HG02970 (cell line): ENCODE results near the gene AGFG2.
"Not testable (repeated sequence)": the region's sequence is repeated elsewhere in the genome, so short reads cannot be mapped to it uniquely, and the experiment has no call there.

Experiments used
- ATAC-seq: cut with Tn5 transposase; IDR thresholded peaks from one replicate; pipeline ENCODE4 v1.9.1; 2021; ENCODE audit warnings: mild to moderate bottlenecking, moderate library complexity, moderate number of reproducible peaks; ENCODE audit not compliant: unreplicated experiment, low FRiP score

Gene AGFG2

GRCh38 chr7:100546926-100547800 is 8.2 kb downstream of the AGFG2 start:
- no peak for ATAC-seq

GRCh38 chr7:100547872-100548271 is 8.9 kb downstream of the AGFG2 start:
- no peak for ATAC-seq

GRCh38 chr7:100548446-100548845 is 9.4 kb downstream of the AGFG2 start:
- ATAC-seq = not testable (repeated sequence)

- ATAC-seq = no peak
Observed at GRCh38 chr7:100552532-100552931, 13.5 kb downstream of the AGFG2 start.

DNA sequence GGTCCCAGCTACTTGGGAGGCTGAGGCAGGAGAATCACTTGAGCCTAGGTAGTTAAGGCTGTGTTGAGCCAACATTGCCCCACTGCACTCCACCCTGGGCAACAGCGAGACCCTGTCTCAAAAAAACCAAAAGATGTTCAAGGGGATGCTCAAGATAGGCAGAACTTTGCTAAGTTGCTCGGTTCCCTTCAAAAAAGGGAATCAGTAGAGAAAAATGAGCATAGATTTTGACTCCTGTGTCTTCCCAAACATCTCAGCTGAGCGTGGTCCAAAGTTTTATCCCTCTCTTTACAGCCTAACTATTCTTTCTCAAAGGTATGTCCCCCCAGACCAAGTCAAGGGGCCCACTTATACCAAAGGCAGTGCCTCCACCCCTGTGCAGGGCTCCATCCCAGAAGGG is 14.0 kb downstream of the AGFG2 start:
- ATAC-seq = no peak

DNA sequence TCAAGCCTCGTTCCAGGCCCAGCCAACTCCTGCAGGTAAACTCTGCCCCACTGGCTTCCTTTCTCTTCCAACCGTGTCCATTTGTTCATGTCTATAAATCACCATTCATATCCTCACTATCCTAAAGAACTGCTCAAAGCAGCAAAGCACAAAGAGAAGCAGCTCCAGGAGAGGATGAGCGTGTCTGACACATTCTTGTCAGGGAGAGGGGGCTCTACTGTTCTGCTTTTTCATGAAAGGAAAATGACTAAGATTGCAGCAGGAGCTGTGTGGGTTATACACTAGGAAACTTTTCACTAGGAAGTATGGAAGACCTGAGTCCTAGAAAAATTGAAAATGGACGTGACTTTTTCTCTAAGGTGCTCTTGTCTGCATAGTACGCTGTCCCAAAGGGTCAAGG is 16.7 kb downstream of the AGFG2 start:
- no peak for ATAC-seq

GRCh38 chr7:100556541-100556940 is 17.5 kb downstream of the AGFG2 start:
- ATAC-seq = no peak

- no peak for ATAC-seq
Observed at GRCh38 chr7:100559127-100559526, 20.1 kb downstream of the AGFG2 start.

- no peak for ATAC-seq
Observed at GRCh38 chr7:100561491-100562194, 22.6 kb downstream of the AGFG2 start.

DNA sequence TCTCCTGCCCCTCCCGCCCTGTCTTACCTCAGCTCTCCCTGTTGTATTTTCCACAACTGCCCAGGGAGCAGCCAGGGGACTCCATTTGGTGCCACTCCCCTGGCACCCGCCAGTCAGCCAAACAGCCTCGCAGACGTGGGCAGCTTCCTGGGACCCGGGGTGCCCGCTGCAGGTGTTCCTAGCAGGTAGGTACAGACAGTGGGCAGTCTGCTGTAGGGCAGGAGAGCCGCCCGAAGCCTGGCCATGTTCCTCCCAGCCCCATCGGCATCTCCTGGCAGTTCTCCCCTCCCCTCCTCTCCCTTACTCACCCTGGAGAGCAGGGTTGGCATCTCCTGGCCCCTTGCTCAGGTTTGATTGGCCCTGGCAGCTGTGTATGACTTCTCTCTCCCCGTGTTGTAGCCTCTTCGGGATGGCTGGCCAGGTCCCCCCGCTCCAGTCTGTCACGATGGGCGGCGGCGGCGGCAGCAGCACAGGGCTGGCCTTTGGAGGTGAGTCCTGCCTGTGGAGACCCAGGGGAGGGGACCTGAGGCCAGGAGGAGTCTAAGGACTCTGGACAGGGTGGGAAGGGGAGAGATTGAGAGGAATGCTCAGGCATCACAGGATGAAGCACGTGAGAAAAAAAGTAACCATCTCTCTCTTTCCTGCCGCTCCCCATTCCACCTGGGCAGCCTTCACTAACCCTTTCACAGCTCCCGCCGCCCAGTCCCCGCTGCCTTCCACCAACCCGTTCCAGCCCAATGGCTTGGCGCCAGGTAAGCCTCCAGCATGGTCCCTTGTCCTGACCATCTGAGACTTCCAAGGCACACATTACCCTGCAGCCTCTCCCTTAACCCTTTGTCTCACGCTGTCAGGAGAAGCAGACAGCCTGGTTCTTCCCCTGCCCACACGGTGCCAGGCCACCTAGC is 23.4 kb downstream of the AGFG2 start:
- no peak for ATAC-seq

- no peak for ATAC-seq
Observed at GRCh38 chr7:100563100-100563564, 24.1 kb downstream of the AGFG2 start.

DNA sequence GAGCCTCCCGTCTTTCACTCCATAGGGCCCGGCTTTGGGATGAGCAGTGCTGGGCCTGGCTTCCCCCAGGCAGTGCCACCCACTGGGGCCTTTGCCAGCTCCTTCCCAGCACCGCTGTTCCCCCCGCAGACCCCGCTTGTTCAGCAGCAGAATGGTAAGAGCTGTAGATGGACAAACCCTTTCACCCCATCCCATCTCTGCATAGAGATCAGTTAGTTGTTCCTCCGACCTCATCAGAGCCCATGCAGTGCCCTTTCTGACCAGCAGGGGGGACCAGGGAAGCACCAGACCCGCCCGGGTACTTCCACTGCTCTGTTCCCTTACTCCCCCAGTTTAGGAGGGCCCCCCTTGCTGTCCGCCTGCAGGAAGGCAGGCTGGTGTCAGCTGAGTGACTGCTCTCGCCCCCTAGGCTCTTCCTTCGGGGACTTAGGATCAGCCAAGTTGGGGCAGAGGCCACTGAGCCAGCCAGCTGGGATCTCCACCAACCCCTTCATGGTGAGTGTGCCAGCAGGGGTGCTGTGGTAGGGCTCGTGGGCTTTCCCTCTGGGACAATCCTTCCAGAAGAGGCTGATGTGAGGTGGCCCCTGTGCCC is 24.9 kb downstream of the AGFG2 start:
- ATAC-seq = no peak

GRCh38 chr7:100564405-100564804 is 25.4 kb downstream of the AGFG2 start:
- ATAC-seq = not testable (repeated sequence)

DNA sequence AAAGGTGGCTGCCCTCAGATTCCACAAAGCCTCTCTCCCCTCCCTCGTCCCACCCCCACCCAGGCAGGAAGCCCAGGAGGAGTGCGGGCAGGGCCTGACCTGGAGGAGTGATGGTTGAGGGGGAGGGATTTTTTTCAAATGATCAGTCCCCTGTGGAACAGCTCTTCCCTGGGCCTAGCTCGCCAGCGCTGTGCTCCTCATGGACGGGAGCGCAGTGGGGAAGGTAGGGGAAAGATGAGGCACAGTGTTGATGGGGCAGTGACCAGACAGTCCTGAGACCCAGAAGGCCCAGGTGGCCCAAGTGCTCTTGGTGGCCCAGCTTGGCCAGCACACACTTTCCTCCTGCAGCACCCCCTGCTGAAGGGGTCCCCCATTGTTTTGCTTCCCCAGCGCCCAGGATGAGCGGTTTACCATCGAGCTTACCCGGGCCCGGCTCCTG is 26.1 kb downstream of the AGFG2 start:
- no peak for ATAC-seq

DNA sequence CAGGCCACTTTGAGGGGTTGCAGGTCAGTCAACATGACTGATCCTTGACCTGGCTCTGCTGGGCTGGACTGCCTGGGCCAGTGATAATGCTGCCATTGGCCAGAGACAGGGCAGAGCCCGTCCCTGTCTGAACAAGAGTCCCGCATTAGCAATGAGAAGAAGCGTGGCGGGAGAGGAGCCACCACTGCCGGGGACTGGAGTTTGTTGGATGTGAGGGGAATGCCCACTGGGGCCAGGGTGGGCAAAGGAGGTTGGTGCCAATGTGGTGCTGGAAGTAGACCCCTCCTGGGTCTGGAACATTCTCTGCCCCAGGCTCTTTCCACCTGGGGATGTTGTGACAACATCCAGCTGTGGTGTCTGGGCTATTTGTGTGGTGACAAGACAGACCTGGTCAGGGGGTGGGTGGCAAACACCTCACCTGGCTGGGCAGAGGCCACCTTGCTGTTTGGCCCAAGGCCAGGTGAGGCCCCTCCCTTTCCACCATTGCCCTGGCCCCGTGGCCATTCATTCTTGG is 27.1 kb downstream of the AGFG2 start:
- no peak for ATAC-seq

- no peak for ATAC-seq
Observed at GRCh38 chr7:100567031-100567730, 28.2 kb downstream of the AGFG2 start.

- ATAC-seq = no peak
Observed at GRCh38 chr7:100567751-100568175, 28.8 kb downstream of the AGFG2 start.

GRCh38 chr7:100568176-100568895 is 29.3 kb downstream of the AGFG2 start:
- no peak for ATAC-seq
